ENCODE measurements around the gene SNX20.
A peak's percentile ranks its signal among the peaks of the same experiment; 100 is the strongest.

SNX20 gene

GRCh38 chr16:50690177-50690576 lies 9.1 kb upstream of the SNX20 start:
- Histone ChIP-seq H3K4me3 (no peak overlapping the region), H3K27ac (no peak overlapping the region)
- no peak for DNase-seq (ENCODE audit: low spot score)
- no peak for TF ChIP-seq CTCF (IDR thresholded peaks at IDR 0.05)

DNA sequence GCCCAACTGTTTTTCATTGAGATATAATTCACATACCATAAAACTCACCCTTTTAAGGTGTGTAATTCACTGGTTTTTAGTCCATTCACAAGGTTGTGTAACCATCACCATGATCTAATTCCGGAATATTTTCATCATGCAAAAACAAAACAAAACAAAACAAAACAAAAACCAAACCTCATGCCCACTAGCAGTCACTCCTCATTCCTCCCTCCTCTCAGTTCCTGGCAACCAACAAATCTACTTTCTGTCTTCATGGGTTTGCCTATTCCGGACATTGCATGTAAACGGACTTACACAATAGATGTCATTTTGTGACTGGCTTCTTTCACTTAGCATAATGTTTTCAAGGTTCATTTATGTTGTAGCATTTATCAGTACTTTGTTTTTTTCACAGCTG lies 7.8 kb upstream of the SNX20 start:
- Histone ChIP-seq H3K4me3 (no peak overlapping the region), H3K27ac (no peak overlapping the region)
- DNase-seq (ENCODE audit: low spot score): no peak
- no peak for TF ChIP-seq CTCF (IDR thresholded peaks at IDR 0.05)

GRCh38 chr16:50688083-50688482 lies 7.0 kb upstream of the SNX20 start:
- no peak for TF ChIP-seq CTCF (IDR thresholded peaks at IDR 0.05)
- DNase-seq (ENCODE audit: low spot score): no peak
- no peak overlapping the region for H3K4me3 ChIP-seq
- no peak overlapping the region for H3K27ac ChIP-seq

GRCh38 chr16:50685462-50686063 lies 4.5 kb upstream of the SNX20 start:
- H3K27ac ChIP-seq: no peak overlapping the region
- DNase-seq (ENCODE audit: low spot score): no peak
- no peak overlapping the region for H3K4me3 ChIP-seq
- no peak for TF ChIP-seq CTCF (IDR thresholded peaks at IDR 0.05)

DNA sequence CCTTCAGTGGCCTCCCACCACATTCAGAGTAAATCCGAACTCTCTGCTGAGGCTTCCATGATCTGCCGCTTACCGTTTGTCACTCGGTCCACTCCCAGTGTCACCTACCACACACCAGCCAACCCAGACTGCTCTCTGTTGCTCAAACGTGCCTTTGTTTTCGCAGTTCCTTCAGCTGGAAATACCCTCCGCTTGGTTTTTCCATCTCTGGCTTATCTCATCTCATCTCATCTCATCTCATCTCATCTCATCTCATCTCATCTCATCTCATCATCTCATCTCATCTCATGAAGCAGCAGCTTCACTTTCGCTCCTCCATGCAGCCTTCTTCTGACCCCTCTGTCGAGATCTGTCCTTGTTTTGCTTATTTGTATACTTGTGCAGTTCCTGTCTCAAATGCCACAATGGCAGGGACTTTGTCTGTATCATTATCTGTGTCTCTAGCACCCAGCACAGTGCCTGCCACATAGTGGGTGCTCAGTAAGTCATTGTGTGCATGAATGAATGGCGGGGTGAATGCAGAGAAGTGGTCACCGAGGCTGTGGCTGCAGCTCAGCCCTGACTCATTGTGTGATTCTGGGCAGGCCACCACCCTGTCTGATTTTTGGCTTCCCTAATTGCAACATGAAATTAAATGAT lies 3.8 kb upstream of the SNX20 start:
- no peak overlapping the region for H3K27ac ChIP-seq
- no peak for TF ChIP-seq CTCF (IDR thresholded peaks at IDR 0.05)
- DNase-seq (ENCODE audit: low spot score): no peak
- no peak overlapping the region for H3K4me3 ChIP-seq

GRCh38 chr16:50683689-50684374 lies 2.7 kb upstream of the SNX20 start:
- DNase-seq (ENCODE audit: low spot score): no peak
- Histone ChIP-seq H3K27ac (no peak overlapping the region), H3K4me3 (no peak overlapping the region)
- no peak for TF ChIP-seq CTCF (IDR thresholded peaks at IDR 0.05)

DNA sequence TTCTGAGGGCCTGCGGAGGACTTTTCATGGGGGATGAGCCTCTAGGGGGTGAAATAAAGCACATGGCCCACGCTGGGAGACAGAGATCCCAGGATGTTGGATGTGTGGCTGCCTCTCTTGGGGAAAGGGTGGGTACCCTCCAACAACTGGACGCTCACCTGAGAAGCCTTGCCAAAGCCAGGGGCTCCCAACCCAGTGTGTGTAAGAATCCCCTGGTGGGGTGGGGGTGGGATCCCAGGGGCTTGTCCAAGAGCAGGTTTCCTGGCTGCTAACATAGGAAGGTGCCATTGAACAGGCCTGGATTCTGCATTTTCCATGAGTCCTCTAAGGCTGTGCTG lies 587 bp downstream of the SNX20 start:
- Histone ChIP-seq H3K4me3 (peak overlapping the region; percentile 57), H3K27ac (peak overlapping the region in 1 of 2 donors; percentile 55)
- DNase-seq (ENCODE audit: low spot score): no peak
- TF ChIP-seq CTCF (IDR thresholded peaks at IDR 0.05): no peak
